GM18502 (cell line): Measurements from ENCODE around the gene AGMO.
"Not testable (repeated sequence)": the region's sequence is repeated elsewhere in the genome, so short reads cannot be mapped to it uniquely, and the experiment has no call there.

Source experiments
- ATAC-seq: cut with Tn5 transposase; IDR thresholded peaks from one replicate; pipeline ENCODE4 v1.9.1; 2021; ENCODE audit warnings: mild to moderate bottlenecking; ENCODE audit not compliant: unreplicated experiment, poor library complexity

The AGMO gene

GRCh38 chr7:15560968-15561367 is 847 bp downstream of the AGMO start:
- ATAC-seq, result no peak

GRCh38 chr7:15559416-15559928 is 2.3 kb downstream of the AGMO start:
- ATAC-seq, result no peak

- ATAC-seq, result no peak
These were observed 3.1 kb downstream of the AGMO start for GRCh38 chr7:15558756-15559155.

- ATAC-seq, result no peak
These were observed 4.1 kb downstream of the AGMO start for GRCh38 chr7:15557686-15558085.

- ATAC-seq, result no peak
These were observed 4.6 kb downstream of the AGMO start for GRCh38 chr7:15557186-15557585.

GRCh38 chr7:15556339-15557105 is 5.3 kb downstream of the AGMO start:
- no peak for ATAC-seq

GRCh38 chr7:15555381-15555859 is 6.4 kb downstream of the AGMO start:
- no peak for ATAC-seq

- no peak for ATAC-seq
These were observed 7.1 kb downstream of the AGMO start for GRCh38 chr7:15554744-15555143.

GRCh38 chr7:15554081-15554480 is 7.7 kb downstream of the AGMO start:
- no peak for ATAC-seq

- ATAC-seq, result not testable (repeated sequence)
These were observed 14.5 kb downstream of the AGMO start for GRCh38 chr7:15547320-15547719.

- no peak for ATAC-seq
These were observed 15.5 kb downstream of the AGMO start for GRCh38 chr7:15546272-15546792.

GRCh38 chr7:15544050-15544449 is 17.8 kb downstream of the AGMO start:
- ATAC-seq, result no peak

- ATAC-seq, result no peak
These were observed 18.6 kb downstream of the AGMO start for GRCh38 chr7:15543256-15543655.

GRCh38 chr7:15527648-15528047 is 34.2 kb downstream of the AGMO start:
- no peak for ATAC-seq

- no peak for ATAC-seq
These were observed 36.1 kb downstream of the AGMO start for GRCh38 chr7:15525652-15526263.

- no peak for ATAC-seq
These were observed 37.7 kb downstream of the AGMO start for GRCh38 chr7:15524077-15524476.

- ATAC-seq, result not testable (repeated sequence)
These were observed 44.0 kb downstream of the AGMO start for GRCh38 chr7:15517865-15518264.

GRCh38 chr7:15515252-15515651 is 46.6 kb downstream of the AGMO start:
- no peak for ATAC-seq

GRCh38 chr7:15508258-15508657 is 53.6 kb downstream of the AGMO start:
- no peak for ATAC-seq

- ATAC-seq, result no peak
These were observed 54.1 kb downstream of the AGMO start for GRCh38 chr7:15507708-15508107.

- no peak for ATAC-seq
These were observed 54.6 kb downstream of the AGMO start for GRCh38 chr7:15507171-15507570.
